Breast epithelium (tissue), 4 donors: ENCODE results near the gene TMEM169. TPM values are rescaled to one million over a fixed set of nuclear protein-coding genes. Genes with fewer than 3 reads are reported as not detected.

Experiments used
- DNase-seq, 2 donors: peaks; one replicate each; pipeline ENCODE4 v3.0.0-alpha.2; 2019; ENCODE audit warnings: low spot score in 2 of 2
- H3K27ac ChIP-seq, 2 donors: fragments of 200-600 bp; sonication (generic) in 1 of 2; one replicate each; pipeline ENCODE4 v1.5.1; 2016 to 2019; ENCODE audit warnings: mild to moderate bottlenecking in 1 of 2
- H3K27me3 ChIP-seq, 2 donors: fragments of 200-600 bp; sonication (generic) in 1 of 2; one replicate each; pipeline versions ENCODE4 v1.5.1 to v1.6.0; 2017 to 2019; ENCODE audit warnings: control low read depth in 1 of 2, mild to moderate bottlenecking in 1 of 2
- H3K36me3 ChIP-seq: fragments of 200-600 bp; one replicate; pipeline ENCODE4 v1.5.1; 2019
- H3K4me1 ChIP-seq, 2 donors: fragments of 200-600 bp; sonication (generic); one replicate each; pipeline ENCODE4 v1.5.1; 2016 to 2019; ENCODE audit warnings: control low read depth in 1 of 2
- H3K4me3 ChIP-seq, 3 donors: fragments of 200-600 bp; sonication (generic); 1 replicate in 2 of 3; 2 replicates in 1 of 3; pipeline ENCODE4 v1.5.1; 2016 to 2019; ENCODE audit warnings: mild to moderate bottlenecking in 3 of 3, moderate library complexity in 2 of 3
- H3K9me3 ChIP-seq, 2 donors: fragments of 200-600 bp; sonication (generic) in 1 of 2; one replicate each; pipeline ENCODE4 v1.5.1; 2016 to 2019; ENCODE audit warnings: control low read depth in 1 of 2
- CTCF ChIP-seq, 3 donors: fragments of 450-650 bp; IDR thresholded peaks; one replicate each; pipeline ENCODE4 v1.5.1; 2016 to 2017; ENCODE audit warnings: antibody characterized with exemption in 3 of 3, mild to moderate bottlenecking in 3 of 3, moderate library complexity in 3 of 3
- POLR2A ChIP-seq: fragments of 450-650 bp; IDR thresholded peaks from one replicate; pipeline ENCODE4 v1.6.1; 2016; ENCODE audit warnings: antibody characterized with exemption, mild to moderate bottlenecking, moderate library complexity
- POLR2AphosphoS5 ChIP-seq, 3 donors: sonication (generic); formaldehyde crosslinking; IDR thresholded peaks; one replicate each; pipeline ENCODE4 v1.6.1; 2017; ENCODE audit warnings: antibody characterized with exemption in 3 of 3
- intact Hi-C: fragments of 100-400 bp; cut with DNase I; formaldehyde crosslinking; loops from one replicate; pipeline ENCODE4 v1.15.1; 2023; ENCODE audit warnings: low total_unique reads
- total RNA-seq, 3 donors: library from RNA; depleted of rRNA; stranded (reverse); fragments of >200 nt; gene quantifications; one replicate each; pipeline ENCODE4 v1.1.0, GENCODE V29; 2016

TMEM169 gene
- total RNA-seq, 3 donors from 2014 or later = 0.29 to 1.3 TPM; not detected in 1

- no peaks in the 10 kb centered on the region for H3K27me3 ChIP-seq
- TF ChIP-seq POLR2A (no peak), POLR2AphosphoS5 (IDR thresholded peaks at IDR 0.05) (no peak), CTCF (IDR thresholded peaks at IDR 0.05) (no peak)
- no peak overlapping the region for H3K27ac ChIP-seq
- no peaks in the 10 kb centered on the region for H3K9me3 ChIP-seq
- H3K36me3 ChIP-seq = no peaks in the 10 kb centered on the region
- intact Hi-C loops = no loop called here
- no peaks in the 10 kb centered on the region for H3K4me1 ChIP-seq
- no peak for DNase-seq
- no peak overlapping the region for H3K4me3 ChIP-seq
Observed at GRCh38 chr2:216090369-216090786, 8.7 kb downstream of the TMEM169 start.

GRCh38 chr2:216092646-216093045 is 10.9 kb downstream of the TMEM169 start:
- no peak for DNase-seq
- TF ChIP-seq POLR2AphosphoS5 (IDR thresholded peaks at IDR 0.05) = no peak
- TF ChIP-seq CTCF (IDR thresholded peaks at IDR 0.05) = no peak
- TF ChIP-seq POLR2A = no peak
- Histone ChIP-seq H3K27me3 (no peaks in the 10 kb centered on the region), H3K36me3 (no peaks in the 10 kb centered on the region), H3K4me1 (no peaks in the 10 kb centered on the region), H3K9me3 (no peaks in the 10 kb centered on the region), H3K4me3 (no peak overlapping the region), H3K27ac (no peak overlapping the region)
- intact Hi-C loops = no loop called here

GRCh38 chr2:216094701-216095100 is 13.0 kb downstream of the TMEM169 start:
- no peak overlapping the region for H3K27ac ChIP-seq
- H3K27me3 ChIP-seq = no peaks in the 10 kb centered on the region
- intact Hi-C loops = no loop called here
- H3K4me3 ChIP-seq = no peak overlapping the region
- no peaks in the 10 kb centered on the region for H3K9me3 ChIP-seq
- no peaks in the 10 kb centered on the region for H3K36me3 ChIP-seq
- DNase-seq = no peak
- H3K4me1 ChIP-seq = no peaks in the 10 kb centered on the region
- TF ChIP-seq POLR2A (no peak), POLR2AphosphoS5 (IDR thresholded peaks at IDR 0.05) (no peak)

GRCh38 chr2:216098421-216099334 is 17.0 kb downstream of the TMEM169 start:
- Histone ChIP-seq H3K27ac (no peak overlapping the region), H3K4me3 (no peak overlapping the region), H3K27me3 (no peaks in the 10 kb centered on the region), H3K36me3 (no peaks in the 10 kb centered on the region), H3K4me1 (no peaks in the 10 kb centered on the region), H3K9me3 (no peaks in the 10 kb centered on the region)
- intact Hi-C loops = no loop called here
- DNase-seq = no peak
- no peak for TF ChIP-seq CTCF (IDR thresholded peaks at IDR 0.05)
- no peak for TF ChIP-seq POLR2A
- no peak for TF ChIP-seq POLR2AphosphoS5 (IDR thresholded peaks at IDR 0.05)

- Histone ChIP-seq H3K27ac (no peak overlapping the region), H3K4me1 (no peaks in the 10 kb centered on the region), H3K36me3 (no peaks in the 10 kb centered on the region), H3K4me3 (no peak overlapping the region), H3K9me3 (no peaks in the 10 kb centered on the region), H3K27me3 (no peaks in the 10 kb centered on the region)
- intact Hi-C loops = loop anchor here (10.0 kb wide), 1 partner anchor 564 kb away; no protein-coding TSS in a partner anchor
- TF ChIP-seq POLR2A = no peak
- no peak for DNase-seq
Observed at GRCh38 chr2:216101109-216101508, 19.4 kb downstream of the TMEM169 start.

GRCh38 chr2:216103213-216103612 is 21.5 kb downstream of the TMEM169 start:
- H3K27me3 ChIP-seq = no peaks in the 10 kb centered on the region
- no peak for TF ChIP-seq CTCF (IDR thresholded peaks at IDR 0.05)
- TF ChIP-seq POLR2AphosphoS5 (IDR thresholded peaks at IDR 0.05) = no peak
- TF ChIP-seq POLR2A = no peak
- no peaks in the 10 kb centered on the region for H3K4me1 ChIP-seq
- H3K9me3 ChIP-seq = no peaks in the 10 kb centered on the region
- DNase-seq = no peak
- no peaks in the 10 kb centered on the region for H3K36me3 ChIP-seq
- H3K27ac ChIP-seq = no peak overlapping the region
- no peak overlapping the region for H3K4me3 ChIP-seq
- intact Hi-C loops = loop anchor here (10.0 kb wide), 1 partner anchor 562 kb away; no protein-coding TSS in a partner anchor
